Fibroblast of lung (primary cell): ENCODE measurements around the gene CXCL5. TPM values are rescaled to one million over a fixed set of nuclear protein-coding genes. Genes with fewer than 3 reads are reported as not detected.
A peak's percentile ranks its signal among the peaks of the same experiment; 100 is the strongest.

Experiments
- DNase-seq, 2 donors: peaks; one replicate each; pipeline versions ENCODE4 v3.0.0 to v3.0.0-alpha.2; 2010; ENCODE audit warnings: low read depth in 2 of 2
- H2AFZ ChIP-seq: 2 replicates; pipeline ENCODE4 v1.5.1; 2012; ENCODE audit warnings: low read length, control low read depth, inconsistent platforms
- H3K27ac ChIP-seq: 2 replicates; pipeline ENCODE4 v1.5.1; 2011; ENCODE audit warnings: low read length, control low read depth; ENCODE audit not compliant: insufficient read depth
- H3K27me3 ChIP-seq: 2 replicates; pipeline ENCODE4 v1.5.1; 2011; ENCODE audit warnings: mild to moderate bottlenecking, low read length; ENCODE audit not compliant: control insufficient read depth, insufficient read depth
- H3K36me3 ChIP-seq: 2 replicates; pipeline ENCODE4 v1.5.1; 2011; ENCODE audit warnings: low read length; ENCODE audit not compliant: control insufficient read depth, insufficient read depth
- H3K4me1 ChIP-seq: 2 replicates; pipeline ENCODE4 v1.5.1; 2011; ENCODE audit warnings: low read length; ENCODE audit not compliant: control insufficient read depth, insufficient read depth; ENCODE audit errors: extremely low read depth
- H3K4me2 ChIP-seq: 2 replicates; pipeline ENCODE4 v1.5.1; 2011; ENCODE audit warnings: low read length, control low read depth; ENCODE audit not compliant: insufficient read depth; ENCODE audit errors: extremely low read depth
- H3K4me3 ChIP-seq, 4 experiments: fragments of 200-600 bp in 1 of 4; sonication (generic) in 1 of 4; replicated peaks in 1 of 4; 2 replicates each; pipeline ENCODE4 v1.5.1; 2011 to 2016; ENCODE audit warnings: low read length in 4 of 4, low read depth in 3 of 4, mild to moderate bottlenecking in 3 of 4, control low read depth in 2 of 4, inconsistent platforms in 1 of 4, mixed read lengths in 1 of 4; ENCODE audit not compliant: insufficient read depth in 1 of 4; ENCODE audit errors: control extremely low read depth in 1 of 4
- H3K79me2 ChIP-seq: 2 replicates; pipeline ENCODE4 v1.5.1; 2012; ENCODE audit warnings: mild to moderate bottlenecking, low read length, inconsistent platforms; ENCODE audit not compliant: control insufficient read depth, insufficient read depth
- H3K9ac ChIP-seq: 2 replicates; pipeline ENCODE4 v1.5.1; 2011; ENCODE audit warnings: mild to moderate bottlenecking, low read length, control low read depth; ENCODE audit not compliant: insufficient read depth
- H3K9me3 ChIP-seq: 2 replicates; pipeline ENCODE4 v1.5.1; 2012; ENCODE audit warnings: low read depth, low read length; ENCODE audit not compliant: control insufficient read depth, insufficient read depth
- H4K20me1 ChIP-seq: 2 replicates; pipeline ENCODE4 v1.5.1; 2011; ENCODE audit warnings: low read length; ENCODE audit not compliant: control insufficient read depth, insufficient read depth; ENCODE audit errors: extremely low read depth
- CTCF ChIP-seq, 2 donors: IDR thresholded peaks in 1 of 2; conservative IDR thresholded peaks in 1 of 2; 1 replicate in 1 of 2; 2 replicates in 1 of 2; pipeline ENCODE4 v1.5.1; 2011 to 2012; ENCODE audit warnings: low read length in 2 of 2, control low read depth in 1 of 2, inconsistent platforms in 1 of 2, low read depth in 1 of 2, mild to moderate bottlenecking in 1 of 2
- EZH2 ChIP-seq: IDR thresholded peaks from 2 replicates; pipeline ENCODE4 v1.5.1; 2012; ENCODE audit warnings: low read length, control low read depth, mild to moderate bottlenecking; ENCODE audit errors: missing control alignments
- polyA plus RNA-seq, 2 donors: library from polyadenylated mRNA; depleted of rRNA in 1 of 2; stranded (reverse) in 1 of 2; unstranded in 1 of 2; fragments of >200 nt; gene quantifications; 2 replicates each; pipeline ENCODE4 v1.2.1, GENCODE V29; 2011 to 2012; ENCODE audit warnings: missing spikeins in 1 of 2
- total RNA-seq: library from RNA; depleted of rRNA; stranded (reverse); fragments of >200 nt; gene quantifications from 2 replicates; pipeline ENCODE4 v1.2.1, GENCODE V29; 2014

Gene CXCL5
- total and polyA plus RNA-seq, 2 donors (not counting 1 experiment from before 2014, with no cell fraction given) = 0.24 to 0.66 TPM

GRCh38 chr4:74038086-74038424 is 39.6 kb upstream of the CXCL5 start:
- peak overlapping the region; percentile 76 for H3K27ac ChIP-seq
- H3K36me3 ChIP-seq = no peaks in the 10 kb centered on the region
- TF ChIP-seq EZH2 (no peak), CTCF (conservative IDR thresholded peaks at IDR 0.05 in 1 of 2, IDR thresholded peaks at IDR 0.05 in 1 of 2; ENCODE audit: low read depth in 1 of 2, low read length in 2 of 2) (no peak)
- peak overlapping the region; percentile 79 for H3K4me2 ChIP-seq
- peak overlapping the region; percentile 70 for H3K9ac ChIP-seq
- H4K20me1 ChIP-seq = no peaks in the 10 kb centered on the region
- DNase-seq = no peak
- H3K4me3 ChIP-seq = peak overlapping the region; percentile 71 to 93 (median 82)
- no peaks in the 10 kb centered on the region for H3K27me3 ChIP-seq
- H2AFZ ChIP-seq = peak overlapping the region; percentile 80
- no peaks in the 10 kb centered on the region for H3K4me1 ChIP-seq
- H3K79me2 ChIP-seq = no peaks in the 10 kb centered on the region
- H3K9me3 ChIP-seq = no peaks in the 10 kb centered on the region

- peak overlapping the region; percentile 14 for H2AFZ ChIP-seq
- no peaks in the 10 kb centered on the region for H3K79me2 ChIP-seq
- no peaks in the 10 kb centered on the region for H3K36me3 ChIP-seq
- H3K9ac ChIP-seq = no peak overlapping the region
- H3K9me3 ChIP-seq = no peaks in the 10 kb centered on the region
- no peaks in the 10 kb centered on the region for H3K4me1 ChIP-seq
- peak overlapping the region; percentile 79 for H3K4me2 ChIP-seq
- H3K27ac ChIP-seq = no peak overlapping the region
- H3K27me3 ChIP-seq = no peaks in the 10 kb centered on the region
- peak overlapping the region; percentile 71 to 93 (median 82) for H3K4me3 ChIP-seq
- TF ChIP-seq EZH2 (no peak), CTCF (conservative IDR thresholded peaks at IDR 0.05 in 1 of 2, IDR thresholded peaks at IDR 0.05 in 1 of 2; ENCODE audit: low read depth in 1 of 2, low read length in 2 of 2) (no peak)
- DNase-seq = no peak
- H4K20me1 ChIP-seq = no peaks in the 10 kb centered on the region
Measured at GRCh38 chr4:74037076-74037955, 38.8 kb upstream of the CXCL5 start.

- Histone ChIP-seq H3K79me2 (no peaks in the 10 kb centered on the region), H3K36me3 (no peaks in the 10 kb centered on the region), H3K4me2 (no peak overlapping the region), H3K27ac (no peak overlapping the region), H2AFZ (no peak overlapping the region), H3K27me3 (no peaks in the 10 kb centered on the region), H3K4me1 (no peaks in the 10 kb centered on the region), H3K9ac (no peak overlapping the region), H3K4me3 (no peak overlapping the region), H3K9me3 (no peaks in the 10 kb centered on the region), H4K20me1 (no peaks in the 10 kb centered on the region)
- TF ChIP-seq EZH2 = no peak
- no peak for TF ChIP-seq CTCF (conservative IDR thresholded peaks at IDR 0.05 in 1 of 2, IDR thresholded peaks at IDR 0.05 in 1 of 2; ENCODE audit: low read depth in 1 of 2, low read length in 2 of 2)
- peak; percentile 15 to 18 for DNase-seq
Measured at GRCh38 chr4:74033739-74034138, 35.3 kb upstream of the CXCL5 start.
